ENCODE results near the gene ASXL2.

DNA sequence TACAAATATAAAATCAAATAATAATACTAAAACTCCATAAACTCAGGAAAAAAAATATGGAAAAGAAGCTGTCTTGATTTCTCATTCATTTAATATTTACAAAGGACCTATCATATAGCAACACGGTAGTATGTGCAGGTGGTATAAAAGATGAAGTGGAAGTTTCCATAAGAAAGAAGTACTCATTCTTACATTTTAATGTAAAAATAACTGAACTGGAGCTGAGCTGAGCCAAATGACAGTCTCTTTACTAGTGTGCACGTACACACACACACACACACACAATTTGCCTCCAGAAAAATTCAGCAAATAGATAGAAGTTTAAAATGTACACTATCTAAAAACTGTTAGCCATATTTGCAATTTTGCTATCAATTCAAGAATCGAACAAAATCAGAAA, 54.1 kb downstream of the ASXL2 start:
- TF ChIP-seq EZH2 (IDR thresholded peaks at IDR 0.05; ENCODE audit: borderline replicate concordance, low read depth, low read length, poor library complexity, severe bottlenecking) = no peak
- TF ChIP-seq, protein P1, sequence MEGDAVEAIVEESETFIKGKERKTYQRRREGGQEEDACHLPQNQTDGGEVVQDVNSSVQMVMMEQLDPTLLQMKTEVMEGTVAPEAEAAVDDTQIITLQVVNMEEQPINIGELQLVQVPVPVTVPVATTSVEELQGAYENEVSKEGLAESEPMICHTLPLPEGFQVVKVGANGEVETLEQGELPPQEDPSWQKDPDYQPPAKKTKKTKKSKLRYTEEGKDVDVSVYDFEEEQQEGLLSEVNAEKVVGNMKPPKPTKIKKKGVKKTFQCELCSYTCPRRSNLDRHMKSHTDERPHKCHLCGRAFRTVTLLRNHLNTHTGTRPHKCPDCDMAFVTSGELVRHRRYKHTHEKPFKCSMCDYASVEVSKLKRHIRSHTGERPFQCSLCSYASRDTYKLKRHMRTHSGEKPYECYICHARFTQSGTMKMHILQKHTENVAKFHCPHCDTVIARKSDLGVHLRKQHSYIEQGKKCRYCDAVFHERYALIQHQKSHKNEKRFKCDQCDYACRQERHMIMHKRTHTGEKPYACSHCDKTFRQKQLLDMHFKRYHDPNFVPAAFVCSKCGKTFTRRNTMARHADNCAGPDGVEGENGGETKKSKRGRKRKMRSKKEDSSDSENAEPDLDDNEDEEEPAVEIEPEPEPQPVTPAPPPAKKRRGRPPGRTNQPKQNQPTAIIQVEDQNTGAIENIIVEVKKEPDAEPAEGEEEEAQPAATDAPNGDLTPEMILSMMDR (conservative IDR thresholded peaks at IDR 0.05; ENCODE audit: low read depth, low read length) = no peak
